NOMO-1 (cell line): ENCODE data around the gene CLIC4.
"Not testable (repeated sequence)": the region's sequence is repeated elsewhere in the genome, so short reads cannot be mapped to it uniquely, and the experiment has no call there.

Experiments used
- DNase-seq, 2 experiments: peaks; one replicate each; lab custom pipeline; 2025; ENCODE audit not compliant: unreplicated experiment in 2 of 2; lab: John Stamatoyannopoulos, UW

The CLIC4 gene

GRCh38 chr1:24744911-24745710, at the start of gene CLIC4:
CLIC4 (plus strand) TSS chr1:24745447; CDS start chr1:24745554, 107 bp downstream.
- peak; percentile 97 to 98 for DNase-seq

- no peak for DNase-seq
Observed at GRCh38 chr1:24696041-24696755, 49.0 kb upstream of the CLIC4 start.

- DNase-seq: no peak
Observed at GRCh38 chr1:24696756-24697330, 48.4 kb upstream of the CLIC4 start.

GRCh38 chr1:24697453-24698001, 47.7 kb upstream of the CLIC4 start:
- DNase-seq: not testable (repeated sequence)

GRCh38 chr1:24698326-24698725, 46.9 kb upstream of the CLIC4 start:
- not testable (repeated sequence) for DNase-seq

- no peak for DNase-seq
Observed at GRCh38 chr1:24699628-24700027, 45.6 kb upstream of the CLIC4 start.

GRCh38 chr1:24702511-24703293, 42.5 kb upstream of the CLIC4 start:
- no peak for DNase-seq

GRCh38 chr1:24704411-24705259, 40.6 kb upstream of the CLIC4 start:
- no peak for DNase-seq

- peak; percentile 27 to 58 for DNase-seq
Observed at GRCh38 chr1:24705260-24706073, 39.8 kb upstream of the CLIC4 start.

- DNase-seq: not testable (repeated sequence)
Observed at GRCh38 chr1:24706074-24706389, 39.2 kb upstream of the CLIC4 start.

GRCh38 chr1:24707687-24708086, 37.6 kb upstream of the CLIC4 start:
- DNase-seq: no peak

GRCh38 chr1:24708938-24709337, 36.3 kb upstream of the CLIC4 start:
- peak; percentile 87 to 94 for DNase-seq

- peak in 1 of 2 experiments; percentile 14 for DNase-seq
Observed at GRCh38 chr1:24709791-24710441, 35.3 kb upstream of the CLIC4 start.

- DNase-seq: no peak
Observed at GRCh38 chr1:24711329-24711728, 33.9 kb upstream of the CLIC4 start.

GRCh38 chr1:24713176-24713575, 32.1 kb upstream of the CLIC4 start:
- DNase-seq: no peak

- DNase-seq: no peak
Observed at GRCh38 chr1:24713736-24714135, 31.5 kb upstream of the CLIC4 start.

GRCh38 chr1:24714859-24715520, 30.3 kb upstream of the CLIC4 start:
- DNase-seq: no peak

- DNase-seq: no peak
Observed at GRCh38 chr1:24715658-24716057, 29.6 kb upstream of the CLIC4 start.
